Measurements from ENCODE around the gene HCRTR2.
"Not testable (repeated sequence)": the region's sequence is repeated elsewhere in the genome, so short reads cannot be mapped to it uniquely, and the experiment has no call there.

The HCRTR2 gene

GRCh38 chr6:55174211-55175026, at the start of gene HCRTR2:
Gene HCRTR2, plus strand, starts transcription at chr6:55174515. Its CDS starts 73 bp downstream, at chr6:55174588.
- no peak for DNase-seq

GRCh38 chr6:55130806-55131324, 43.5 kb upstream of the HCRTR2 start:
- DNase-seq, result no peak

- no peak for DNase-seq
Observed at GRCh38 chr6:55131616-55132015, 42.7 kb upstream of the HCRTR2 start.

GRCh38 chr6:55136916-55137315, 37.4 kb upstream of the HCRTR2 start:
- DNase-seq, result no peak

GRCh38 chr6:55137929-55138693, 36.2 kb upstream of the HCRTR2 start:
- DNase-seq, result no peak

GRCh38 chr6:55141611-55142010, 32.7 kb upstream of the HCRTR2 start:
- DNase-seq, result no peak

GRCh38 chr6:55142610-55143009, 31.7 kb upstream of the HCRTR2 start:
- DNase-seq, result no peak

- DNase-seq, result no peak
Observed at GRCh38 chr6:55153284-55153683, 21.0 kb upstream of the HCRTR2 start.

GRCh38 chr6:55158784-55159183, 15.5 kb upstream of the HCRTR2 start:
- not testable (repeated sequence) for DNase-seq

GRCh38 chr6:55167860-55168259, 6.5 kb upstream of the HCRTR2 start:
- no peak for DNase-seq

- no peak for DNase-seq
Observed at GRCh38 chr6:55175078-55176049, 1.0 kb downstream of the HCRTR2 start.

- DNase-seq, result no peak
Observed at GRCh38 chr6:55176958-55177357, 2.6 kb downstream of the HCRTR2 start.

- no peak for DNase-seq
Observed at GRCh38 chr6:55180258-55180657, 5.9 kb downstream of the HCRTR2 start.

- DNase-seq, result no peak
Observed at GRCh38 chr6:55182016-55182650, 7.8 kb downstream of the HCRTR2 start.

- DNase-seq, result peak; percentile 15
Observed at GRCh38 chr6:55184782-55185530, 10.6 kb downstream of the HCRTR2 start.

GRCh38 chr6:55198715-55199114, 24.4 kb downstream of the HCRTR2 start:
- no peak for DNase-seq

- DNase-seq, result no peak
Observed at GRCh38 chr6:55199239-55199638, 24.9 kb downstream of the HCRTR2 start.

GRCh38 chr6:55208478-55209458, 34.5 kb downstream of the HCRTR2 start:
- DNase-seq, result no peak

- no peak for DNase-seq
Observed at GRCh38 chr6:55210952-55211351, 36.6 kb downstream of the HCRTR2 start.

- peak; percentile 64 for DNase-seq
Observed at GRCh38 chr6:55212156-55212555, 37.8 kb downstream of the HCRTR2 start.
